HG03175 (cell line): ENCODE data around the gene RNF4.
A peak's percentile ranks its signal among the peaks of the same experiment; 100 is the strongest.

Experiments
- ATAC-seq: cut with Tn5 transposase; IDR thresholded peaks from one replicate; pipeline ENCODE4 v1.9.1; 2021; ENCODE audit warnings: mild to moderate bottlenecking, moderate library complexity; ENCODE audit not compliant: unreplicated experiment

RNF4 gene

DNA sequence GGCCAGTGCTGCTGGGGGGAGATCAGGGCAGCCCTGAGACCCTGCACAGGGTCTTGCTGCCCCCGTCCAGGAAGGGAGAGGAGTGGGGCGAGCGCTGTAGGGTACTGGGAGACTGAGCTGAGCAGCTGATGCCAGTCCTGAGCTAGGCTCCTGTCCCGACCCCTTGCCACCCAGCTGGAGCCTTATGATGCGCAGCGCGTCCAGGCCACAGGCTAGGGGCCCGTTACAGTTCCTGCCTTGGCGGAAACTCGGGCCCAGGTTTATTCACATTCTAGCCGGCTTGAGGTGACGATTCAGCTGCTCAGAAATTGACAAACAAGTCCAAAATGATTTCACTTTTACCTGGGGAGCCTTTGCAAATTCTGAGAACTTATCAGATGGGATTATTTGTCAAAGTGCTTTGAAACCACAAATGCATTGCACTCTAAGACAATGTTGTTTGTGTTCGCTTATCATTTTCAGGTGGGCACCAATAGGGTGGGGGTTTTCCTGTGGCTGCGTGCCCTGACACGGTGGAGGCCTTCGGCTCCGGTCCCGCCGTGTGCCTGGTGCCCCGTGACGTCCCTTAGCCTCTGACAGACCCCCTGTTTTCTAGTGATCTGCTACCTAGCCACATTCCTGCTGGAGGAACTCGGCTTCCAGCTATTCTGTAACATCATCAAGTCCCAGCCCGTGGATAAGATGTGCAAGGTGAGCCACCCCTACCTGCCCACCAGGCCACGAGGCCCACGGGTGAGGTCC is 31.3 kb upstream of the RNF4 start:
- ATAC-seq, result no peak

- no peak for ATAC-seq
These were observed 29.8 kb upstream of the RNF4 start for GRCh38 chr4:2438822-2439718.

DNA sequence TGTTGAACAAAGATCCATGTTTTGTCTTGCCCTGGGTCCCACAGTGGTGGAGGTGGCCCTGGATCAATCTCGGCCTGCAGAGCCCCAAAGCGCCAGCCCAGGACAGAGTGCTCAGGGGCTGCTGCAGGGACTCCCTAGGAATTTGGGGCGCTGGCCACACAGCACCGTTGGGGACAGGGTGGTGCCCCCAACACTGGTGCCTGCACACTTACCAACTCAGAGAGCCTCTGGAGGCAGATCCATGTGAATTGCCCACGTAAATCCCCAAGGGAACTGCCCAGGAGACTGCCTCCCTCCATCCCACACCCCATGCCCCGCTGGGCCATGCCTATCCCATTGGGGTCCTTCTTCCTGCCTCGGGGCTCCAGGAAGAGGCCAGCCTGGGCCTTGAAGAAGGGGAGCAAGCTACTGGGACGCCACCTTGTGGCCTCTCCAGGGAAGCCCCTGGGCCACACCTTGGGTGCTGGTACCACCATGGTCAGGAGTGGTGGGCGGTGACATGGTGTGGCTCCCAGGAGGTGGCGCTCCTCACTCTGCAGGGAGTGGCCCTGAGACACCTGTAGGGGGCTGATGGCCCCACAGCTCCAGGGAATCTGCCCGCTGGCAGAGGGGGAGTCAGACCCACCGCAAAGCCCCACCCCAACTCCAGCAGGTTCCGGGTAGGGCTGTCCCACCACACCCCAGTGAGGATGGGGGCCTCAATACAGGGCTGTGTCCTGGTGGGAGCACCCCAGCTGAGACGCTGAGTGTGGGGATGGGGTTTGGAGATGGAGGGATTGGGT is 27.3 kb upstream of the RNF4 start:
- ATAC-seq, result peak; percentile 87

DNA sequence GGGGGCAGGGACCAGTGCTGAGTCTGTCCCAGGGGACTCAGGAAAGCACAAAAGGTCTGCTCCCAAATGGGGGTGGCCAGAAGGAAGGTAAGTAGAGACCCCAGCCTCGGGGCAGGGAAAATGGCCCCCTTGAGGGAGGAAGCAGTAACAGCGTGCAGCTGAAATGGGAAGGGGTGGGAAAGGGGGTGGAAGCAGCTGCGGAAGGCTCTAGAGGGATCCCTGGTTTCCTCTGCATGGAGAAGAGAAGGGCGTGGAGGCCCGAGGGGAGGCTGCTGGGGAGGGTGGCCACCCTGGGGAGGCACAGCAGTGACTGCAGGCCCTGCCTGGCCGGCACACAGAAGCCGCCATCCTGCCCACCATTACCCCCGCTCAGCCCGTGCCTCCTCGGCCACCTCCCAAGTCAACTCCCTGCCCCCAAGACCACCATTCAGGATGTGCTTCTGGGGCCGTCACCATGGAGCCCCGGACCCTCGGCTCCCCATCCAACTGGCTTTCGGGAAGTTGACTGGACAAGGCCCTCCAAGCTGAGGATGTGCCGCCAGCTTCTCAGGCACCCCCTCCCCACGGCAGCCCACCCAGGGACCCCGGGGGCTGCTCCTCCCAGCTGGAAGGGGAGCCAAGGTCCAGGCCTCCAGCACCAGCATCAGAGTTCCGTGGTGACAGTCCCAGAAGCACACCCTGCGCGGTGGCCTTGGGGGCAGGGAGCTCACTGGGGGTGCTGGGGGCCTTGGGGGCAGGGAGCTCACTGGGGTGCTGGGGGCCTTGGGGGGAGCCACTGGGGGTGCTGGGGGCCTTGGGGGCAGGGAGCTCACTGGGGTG is 26.5 kb upstream of the RNF4 start:
- ATAC-seq, result no peak

DNA sequence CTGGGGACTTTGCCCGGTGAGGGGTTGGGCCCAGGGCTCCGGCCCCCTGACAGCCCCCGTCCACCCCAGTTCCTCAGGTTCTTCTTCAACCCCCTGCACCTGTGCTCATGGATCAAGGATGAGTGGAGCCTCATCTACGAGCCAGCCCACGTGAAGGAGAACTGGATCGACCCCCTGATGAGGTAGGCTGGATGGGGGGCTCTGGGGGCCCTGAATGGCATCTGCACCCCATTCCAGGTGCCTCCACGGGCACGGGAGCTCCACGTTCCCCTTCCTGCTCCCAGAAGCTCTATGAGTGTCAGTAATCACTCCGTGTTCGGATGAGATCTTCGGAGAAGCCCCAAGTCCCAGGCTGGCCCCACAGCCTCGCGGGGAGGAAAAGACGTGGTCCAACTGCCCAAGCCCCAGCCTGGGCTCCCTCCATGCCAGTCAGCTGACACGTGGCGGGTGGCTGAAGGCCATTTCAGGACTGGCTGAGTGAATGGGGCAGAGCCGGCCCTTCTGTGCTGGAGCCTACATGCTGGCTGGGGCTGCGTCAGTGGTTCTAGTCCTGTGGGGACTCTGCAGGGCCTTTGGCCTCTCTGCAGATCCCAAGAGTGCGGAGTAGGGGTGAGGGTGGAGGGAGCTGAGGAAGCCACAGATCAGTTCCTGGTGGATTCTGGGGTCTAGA is 25.7 kb upstream of the RNF4 start:
- ATAC-seq, result no peak

DNA sequence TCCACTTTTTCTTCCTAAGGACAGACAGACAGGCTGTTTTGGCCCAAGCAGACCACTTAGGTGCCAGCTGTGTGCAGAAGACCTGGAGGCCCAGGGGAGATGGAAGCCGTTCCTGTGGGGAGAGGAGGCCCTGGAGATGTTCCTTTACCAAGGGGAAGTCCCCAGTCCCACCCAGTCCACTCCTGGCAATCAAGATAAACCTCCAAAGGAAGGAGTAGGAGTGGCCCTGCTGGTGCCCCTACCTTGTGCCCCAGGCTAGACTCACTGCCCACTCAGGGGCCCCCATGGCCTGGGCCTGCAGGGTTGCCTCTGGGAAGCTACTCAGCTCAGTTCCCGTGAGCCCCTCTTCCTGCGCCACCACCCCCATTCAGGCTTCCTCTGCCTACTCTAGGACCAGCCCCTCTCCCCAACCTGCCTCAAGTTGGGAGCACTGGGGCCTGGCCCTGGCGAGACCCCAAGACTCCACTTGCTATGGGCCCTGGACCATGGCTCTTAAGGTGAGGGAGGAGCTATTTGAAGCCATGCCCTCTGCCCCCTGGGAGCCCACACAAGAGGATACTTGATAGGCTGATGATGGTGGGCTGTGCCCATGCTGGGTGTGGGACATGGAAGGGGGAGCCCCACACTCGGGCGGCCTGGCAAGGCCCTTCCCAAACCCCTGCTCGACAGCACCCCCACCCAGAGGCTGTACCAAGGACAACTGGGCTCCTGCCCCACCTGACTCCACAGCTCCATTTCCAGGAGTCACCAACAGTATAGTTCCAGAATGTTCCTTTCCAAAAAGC is 24.8 kb upstream of the RNF4 start:
- no peak for ATAC-seq

DNA sequence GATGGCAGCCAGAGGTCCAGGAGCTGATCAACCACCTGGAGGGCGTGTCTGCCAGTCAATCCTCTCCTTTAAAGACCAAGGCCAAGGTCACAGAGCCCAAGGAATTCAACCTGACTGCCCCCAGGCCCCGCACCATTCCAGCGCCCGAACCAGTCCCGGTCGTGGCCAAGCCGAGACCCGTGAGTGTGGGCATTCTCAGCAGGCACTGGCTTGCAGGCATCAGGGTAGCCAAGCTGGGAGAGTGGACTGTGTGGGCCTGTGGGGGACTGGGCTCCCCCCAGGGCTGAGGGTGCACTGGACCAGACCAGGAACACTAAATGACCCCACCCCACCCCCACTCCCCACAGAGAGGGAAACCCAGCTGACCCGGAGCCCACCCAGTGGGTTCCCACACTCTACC is 23.8 kb upstream of the RNF4 start:
- no peak for ATAC-seq

DNA sequence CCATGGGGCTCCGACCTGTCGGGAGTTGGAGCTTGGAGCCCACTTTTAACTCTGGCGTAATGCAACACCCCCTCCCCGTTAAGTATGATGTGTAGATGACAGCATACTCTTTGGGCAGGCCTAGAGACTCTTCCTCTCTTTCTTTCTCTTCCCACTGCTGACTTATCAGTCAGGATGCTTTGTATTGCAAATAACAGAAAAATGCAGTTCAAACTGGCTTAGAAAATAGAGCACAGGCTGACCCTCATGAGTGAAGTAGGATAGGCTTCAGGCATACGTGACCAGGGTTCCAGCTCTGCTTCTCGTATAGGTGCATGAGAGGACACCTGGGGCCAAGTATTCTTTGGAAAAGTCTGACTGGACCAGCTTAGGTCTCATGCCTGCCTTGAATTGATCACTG is 23.3 kb upstream of the RNF4 start:
- ATAC-seq, result no peak

- no peak for ATAC-seq
These were observed 22.0 kb upstream of the RNF4 start for GRCh38 chr4:2446656-2447564.

DNA sequence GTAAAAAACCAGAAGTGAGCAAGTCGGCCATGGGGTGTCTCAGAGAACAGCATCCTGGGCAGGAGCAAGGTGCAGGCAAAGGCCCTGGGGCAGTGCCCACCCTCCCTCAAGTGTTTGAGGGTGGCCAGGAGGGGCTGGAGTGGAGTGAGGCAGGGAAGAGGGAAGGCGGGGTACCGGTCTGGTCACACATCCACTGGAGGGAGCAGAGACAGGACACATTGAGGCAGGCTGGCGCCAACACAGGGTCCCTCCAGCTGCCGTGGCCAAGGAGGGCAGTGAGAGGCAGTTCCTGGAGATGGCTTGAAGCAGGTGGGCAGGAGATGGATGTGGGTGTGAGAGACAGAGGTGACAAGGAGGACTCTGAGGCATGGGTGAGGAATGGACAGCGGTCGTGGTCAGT is 20.3 kb upstream of the RNF4 start:
- no peak for ATAC-seq

DNA sequence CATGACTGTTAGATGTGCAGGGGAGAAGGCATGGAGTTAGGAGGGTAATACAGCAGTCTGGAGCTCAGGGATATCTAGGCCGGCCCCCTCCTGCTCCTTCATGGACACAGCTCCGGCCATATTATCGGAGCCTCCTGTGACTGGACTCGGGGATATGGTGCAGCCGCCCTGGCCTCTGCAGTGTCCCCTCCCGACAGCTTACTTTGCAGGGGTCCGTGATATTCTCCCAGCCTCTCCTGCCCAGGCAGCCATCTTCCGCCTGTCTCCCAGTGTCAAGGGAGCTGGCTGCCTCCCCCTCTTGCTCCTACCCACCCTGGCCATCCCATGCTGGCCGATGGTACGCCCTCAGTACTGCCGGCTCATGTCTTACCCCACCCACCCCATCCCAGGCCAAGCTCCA is 19.9 kb upstream of the RNF4 start:
- no peak for ATAC-seq

- no peak for ATAC-seq
These were observed 19.2 kb upstream of the RNF4 start for GRCh38 chr4:2449511-2450392.

GRCh38 chr4:2450394-2451035 is 18.4 kb upstream of the RNF4 start:
- no peak for ATAC-seq

DNA sequence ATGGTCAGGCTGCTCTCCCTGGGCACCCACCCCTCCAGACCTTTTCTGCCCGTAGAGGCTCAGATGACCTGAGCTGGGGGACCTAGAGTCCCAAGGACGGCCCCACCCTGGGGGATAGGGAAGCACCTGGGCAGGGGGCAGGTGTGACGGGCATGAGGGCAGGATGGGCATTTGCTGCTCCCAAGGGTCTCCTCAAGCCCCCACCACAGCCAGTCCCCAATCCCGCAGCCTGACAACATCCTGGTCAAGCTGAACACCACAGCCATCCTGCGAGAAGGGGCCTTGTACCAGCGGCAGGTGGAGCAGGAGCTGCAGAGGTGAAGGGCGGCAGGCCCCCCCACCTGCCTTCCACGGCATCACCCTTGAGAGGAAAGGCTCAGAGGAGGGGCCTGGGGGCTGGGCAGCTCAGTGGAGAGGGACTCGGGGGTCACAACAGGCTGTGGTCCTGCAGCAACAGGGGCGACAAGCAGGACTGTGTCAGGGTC is 17.8 kb upstream of the RNF4 start:
- ATAC-seq, result no peak

GRCh38 chr4:2451821-2452785 is 16.8 kb upstream of the RNF4 start:
- ATAC-seq, result no peak
